NCI-H1694 treated with DMSO at 0.1 percent for 48 hours (cell line): ENCODE measurements around the gene ITIH3.
A peak's percentile ranks its signal among the peaks of the same experiment; 100 is the strongest.

Source experiments
- DNase-seq: peaks from one replicate; lab custom pipeline; 2025; lab: John Stamatoyannopoulos, UW

The ITIH3 gene

DNA sequence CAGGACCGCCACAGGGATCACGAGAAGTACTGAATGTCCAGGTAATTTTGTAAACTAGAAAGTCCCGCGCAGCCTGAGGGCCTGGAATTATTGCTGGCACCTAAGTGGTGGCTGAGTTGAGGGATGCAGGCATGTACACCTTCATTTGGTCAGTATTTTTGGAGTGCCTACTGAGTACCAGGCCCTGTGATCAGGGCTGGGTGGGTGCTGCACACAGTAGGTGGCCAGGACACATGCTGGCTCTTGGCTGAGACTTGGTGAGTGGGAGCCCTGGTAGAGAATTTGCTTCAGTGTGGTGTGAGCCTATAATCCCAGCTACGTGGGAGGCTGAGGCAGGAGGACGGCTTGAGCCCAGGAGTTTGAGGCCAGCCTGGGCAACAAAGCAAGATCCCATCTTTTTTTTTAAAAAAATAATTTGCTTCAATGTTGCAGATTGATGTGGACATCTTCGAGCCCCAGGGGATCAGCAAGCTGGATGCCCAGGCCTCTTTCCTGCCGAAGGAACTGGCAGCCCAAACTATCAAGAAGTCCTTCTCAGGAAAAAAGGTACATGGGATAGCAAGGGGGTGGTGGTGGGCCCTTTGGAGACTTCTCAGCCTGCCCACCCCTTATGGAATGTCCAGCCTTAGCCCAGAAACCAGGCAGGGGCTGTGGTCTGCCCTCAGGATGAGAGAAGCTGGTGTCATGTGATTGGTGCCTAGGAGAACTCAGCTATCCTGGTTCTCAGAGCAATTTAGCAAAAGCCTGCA, 14.6 kb upstream of the ITIH3 start:
- DNase-seq: no peak

DNA sequence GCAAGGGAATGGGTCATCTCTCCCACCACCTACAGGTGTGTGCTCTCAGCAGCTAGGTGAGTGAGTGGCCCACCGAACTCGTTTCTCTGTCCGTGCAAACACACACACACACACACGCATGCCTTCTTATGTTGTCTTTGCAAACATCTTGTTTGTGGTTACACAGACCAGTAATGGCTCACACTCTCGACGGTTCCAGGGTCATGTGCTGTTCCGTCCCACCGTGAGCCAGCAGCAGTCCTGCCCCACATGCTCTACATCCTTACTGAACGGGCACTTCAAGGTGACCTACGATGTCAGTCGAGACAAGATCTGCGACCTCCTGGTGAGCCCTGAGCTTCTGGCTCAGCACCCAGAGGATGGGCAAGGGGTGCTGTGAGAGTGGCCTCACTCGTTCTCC, 12.9 kb upstream of the ITIH3 start:
- no peak for DNase-seq

DNA sequence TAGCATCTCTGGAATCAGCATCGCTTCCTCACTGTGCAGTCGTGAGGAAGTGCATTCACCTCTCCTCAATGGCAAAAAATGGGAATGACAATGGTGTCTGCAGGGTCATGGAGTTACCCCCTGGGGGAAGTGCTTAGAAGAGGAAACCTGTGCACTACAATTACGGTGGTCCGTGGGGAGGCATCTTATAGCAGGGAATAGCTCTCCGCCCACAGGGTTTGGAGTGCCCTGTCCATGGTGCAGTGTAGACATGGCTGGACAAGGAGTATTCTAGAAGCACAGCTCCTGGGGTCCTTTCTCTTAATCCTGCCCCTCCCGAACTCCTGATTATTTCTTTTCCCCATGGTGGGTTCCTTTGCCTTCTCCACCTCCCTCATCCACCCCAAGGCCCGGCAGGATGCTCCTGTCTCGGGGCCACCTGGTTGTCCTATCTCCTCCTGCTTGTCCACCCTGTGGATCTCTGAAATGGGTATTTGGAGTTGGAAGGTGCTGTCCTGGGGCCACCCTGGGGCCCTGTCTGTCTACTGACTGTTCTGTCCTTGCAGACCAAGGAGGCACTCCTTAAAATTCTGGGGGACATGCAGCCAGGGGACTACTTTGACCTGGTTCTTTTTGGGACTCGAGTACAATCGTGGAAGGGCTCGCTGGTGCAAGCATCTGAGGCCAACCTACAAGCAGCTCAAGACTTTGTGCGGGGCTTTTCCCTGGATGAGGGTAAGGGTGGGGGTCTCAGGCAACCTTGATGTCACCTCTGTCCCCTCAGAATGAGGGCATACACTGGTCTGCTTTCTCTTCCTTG, 12.0 kb upstream of the ITIH3 start:
- DNase-seq: no peak

DNA sequence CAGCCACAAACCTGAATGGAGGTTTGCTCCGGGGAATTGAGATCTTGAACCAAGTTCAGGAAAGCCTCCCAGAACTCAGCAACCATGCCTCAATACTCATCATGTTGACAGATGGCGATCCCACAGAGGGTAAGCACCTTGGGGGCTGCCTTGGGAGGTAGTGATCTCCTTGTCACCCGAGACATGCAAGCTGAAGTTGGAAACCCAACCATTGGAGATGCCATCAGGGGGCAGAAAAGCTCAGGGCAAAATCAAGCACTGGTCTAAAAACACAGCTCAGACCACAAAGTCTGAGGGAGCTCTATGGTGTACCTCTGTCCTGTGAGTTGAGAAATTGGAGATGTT, 11.4 kb upstream of the ITIH3 start:
- DNase-seq: no peak

DNA sequence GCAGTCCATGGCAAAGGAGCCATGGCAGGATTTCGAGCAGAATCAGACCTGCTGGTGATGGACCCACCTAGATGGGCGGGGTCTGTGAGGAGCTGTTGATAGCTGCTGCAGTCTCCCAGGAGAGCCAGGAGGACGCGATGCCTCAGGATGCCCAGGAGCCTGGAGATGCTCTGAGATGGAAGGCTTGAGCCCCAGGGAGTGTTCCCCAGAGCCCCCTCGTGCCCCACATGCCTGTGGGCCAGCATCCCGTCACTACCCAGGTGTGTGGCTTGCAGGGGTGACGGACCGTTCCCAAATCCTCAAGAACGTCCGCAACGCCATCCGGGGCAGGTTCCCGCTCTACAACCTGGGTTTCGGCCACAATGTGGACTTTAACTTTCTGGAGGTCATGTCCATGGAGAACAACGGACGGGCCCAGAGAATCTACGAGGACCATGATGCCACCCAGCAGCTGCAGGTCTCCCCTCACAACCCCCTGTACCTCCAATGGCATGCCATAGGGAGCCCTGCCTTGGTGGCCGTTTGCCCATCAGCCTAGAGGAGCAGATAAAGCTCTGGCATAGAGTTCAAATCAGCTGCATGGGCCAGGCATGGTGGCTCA, 10.5 kb upstream of the ITIH3 start:
- DNase-seq: no peak

DNA sequence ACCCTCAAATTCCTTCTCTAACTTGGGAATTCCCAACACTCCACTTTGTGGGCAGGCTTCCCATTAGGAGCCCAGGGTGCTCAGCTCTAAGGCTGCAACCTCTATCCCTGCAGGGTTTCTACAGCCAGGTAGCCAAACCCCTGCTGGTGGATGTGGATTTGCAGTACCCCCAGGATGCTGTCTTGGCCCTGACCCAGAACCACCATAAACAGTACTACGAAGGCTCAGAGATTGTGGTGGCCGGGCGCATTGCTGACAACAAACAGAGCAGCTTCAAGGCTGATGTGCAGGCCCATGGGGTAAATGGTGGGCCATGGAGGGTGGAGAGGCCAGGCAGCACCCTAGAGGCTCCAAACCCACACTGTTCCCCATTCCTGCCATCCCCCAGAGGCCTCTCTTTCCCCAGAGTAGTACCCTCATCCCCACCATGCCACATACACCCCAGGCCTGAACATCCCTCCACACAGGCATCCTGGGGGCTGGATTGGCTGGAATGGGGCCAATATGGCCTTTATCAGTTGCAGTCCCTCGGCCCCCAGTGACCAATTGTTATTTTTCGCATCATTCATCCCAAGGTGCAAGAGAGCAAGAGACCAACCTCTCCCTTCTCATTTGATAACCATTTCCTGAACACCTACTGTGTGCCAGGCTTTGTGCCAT, 9.5 kb upstream of the ITIH3 start:
- no peak for DNase-seq

DNA sequence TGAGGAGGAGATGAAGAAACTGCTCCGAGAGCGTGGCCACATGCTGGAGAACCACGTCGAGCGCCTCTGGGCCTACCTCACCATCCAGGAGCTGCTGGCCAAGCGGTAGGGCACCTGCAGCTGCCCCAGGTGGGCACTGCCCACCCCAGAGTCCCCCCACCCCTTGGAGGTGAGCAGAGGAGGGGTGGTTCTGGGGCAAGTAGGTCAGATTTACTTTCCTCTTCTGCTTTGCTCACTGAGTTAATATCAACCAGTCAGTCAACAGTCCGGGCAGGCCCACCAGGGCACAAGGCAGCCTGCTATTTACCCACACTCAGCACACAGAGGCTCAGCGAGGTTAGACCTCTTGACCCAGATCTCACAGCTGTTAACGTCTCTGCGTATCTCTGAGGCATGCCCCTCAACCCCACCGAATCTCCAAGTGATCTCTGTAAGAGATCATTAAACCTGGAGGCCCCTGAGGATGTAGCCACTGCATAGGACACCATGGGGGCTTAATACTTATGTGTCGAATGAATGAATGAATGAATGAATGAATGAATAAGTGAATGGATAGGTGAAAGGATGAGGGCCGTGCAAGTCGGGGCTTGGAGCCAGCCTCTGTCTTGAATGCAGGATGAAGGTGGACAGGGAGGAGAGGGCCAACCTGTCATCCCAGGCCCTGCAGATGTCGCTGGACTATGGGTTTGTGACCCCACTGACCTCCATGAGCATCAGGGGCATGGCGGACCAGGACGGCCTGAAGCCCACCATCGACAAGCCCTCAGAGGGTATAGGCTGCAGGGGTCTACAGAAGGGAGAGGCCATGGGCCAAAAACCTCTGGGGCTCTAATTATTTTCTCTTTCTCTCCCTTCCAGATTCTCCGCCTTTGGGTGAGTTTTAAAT, 8.0 kb upstream of the ITIH3 start:
- no peak for DNase-seq

DNA sequence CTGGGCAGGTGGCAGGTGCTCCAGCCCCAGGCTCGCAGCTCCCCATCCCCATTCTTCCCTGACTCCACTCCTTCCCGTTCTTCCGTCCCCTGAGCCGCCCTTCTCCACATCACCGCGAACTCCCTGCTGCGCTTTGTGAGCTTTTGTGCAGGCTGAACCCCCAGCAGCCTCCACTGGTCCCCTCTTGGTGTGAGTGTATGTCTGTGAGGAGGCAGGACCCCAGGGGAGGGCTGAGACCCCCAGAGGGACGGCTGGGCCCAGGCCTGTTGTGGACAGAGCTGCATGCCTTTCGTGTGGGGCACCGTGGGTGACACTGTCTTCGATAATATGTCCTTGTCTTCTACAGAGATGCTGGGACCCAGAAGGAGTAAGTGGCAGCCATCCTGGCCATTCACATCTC, 7.3 kb upstream of the ITIH3 start:
- DNase-seq: no peak

DNA sequence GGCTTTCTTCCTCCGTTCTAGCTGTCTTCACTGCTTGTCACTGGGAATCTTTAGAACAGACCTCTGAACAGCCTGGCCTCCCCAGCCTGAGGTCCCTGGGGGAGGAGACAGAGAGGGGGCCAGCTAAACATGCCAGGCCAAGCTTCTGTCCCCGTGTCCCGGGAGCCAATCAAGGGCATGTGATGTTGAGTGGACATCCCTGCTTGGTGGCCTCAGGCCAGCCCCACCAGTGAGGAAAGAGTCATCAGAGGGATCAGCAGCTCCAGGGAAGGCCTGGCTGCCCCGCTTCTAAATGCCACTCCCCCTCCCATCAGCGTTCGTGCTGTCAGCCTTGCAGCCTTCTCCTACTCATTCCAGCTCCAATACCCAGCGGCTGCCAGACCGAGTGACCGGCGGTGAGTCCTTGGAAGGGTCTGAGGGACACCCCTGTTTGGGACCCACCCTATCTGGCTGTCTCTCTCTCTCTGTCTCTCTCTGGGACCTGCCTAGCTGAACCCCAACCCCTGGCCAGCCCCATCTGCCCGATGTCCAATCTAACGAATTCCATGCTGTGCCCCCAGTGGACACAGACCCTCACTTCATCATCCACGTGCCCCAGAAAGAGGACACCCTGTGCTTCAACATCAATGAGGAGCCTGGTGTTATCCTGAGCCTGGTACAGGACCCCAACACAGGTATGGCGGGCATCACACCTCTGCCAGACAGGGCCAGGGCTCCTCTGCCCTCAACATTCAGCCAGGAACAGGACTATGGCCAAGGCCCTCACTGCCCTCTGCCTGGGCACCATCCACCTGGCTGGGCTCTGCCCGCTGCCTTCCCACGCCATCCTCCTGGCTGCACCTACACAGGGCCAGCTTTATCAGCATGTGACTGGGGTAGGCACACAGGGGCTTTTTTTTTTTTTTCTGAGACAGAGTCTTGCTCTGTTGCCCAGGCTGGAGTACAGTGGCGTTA, 6.6 kb upstream of the ITIH3 start:
- DNase-seq: no peak

DNA sequence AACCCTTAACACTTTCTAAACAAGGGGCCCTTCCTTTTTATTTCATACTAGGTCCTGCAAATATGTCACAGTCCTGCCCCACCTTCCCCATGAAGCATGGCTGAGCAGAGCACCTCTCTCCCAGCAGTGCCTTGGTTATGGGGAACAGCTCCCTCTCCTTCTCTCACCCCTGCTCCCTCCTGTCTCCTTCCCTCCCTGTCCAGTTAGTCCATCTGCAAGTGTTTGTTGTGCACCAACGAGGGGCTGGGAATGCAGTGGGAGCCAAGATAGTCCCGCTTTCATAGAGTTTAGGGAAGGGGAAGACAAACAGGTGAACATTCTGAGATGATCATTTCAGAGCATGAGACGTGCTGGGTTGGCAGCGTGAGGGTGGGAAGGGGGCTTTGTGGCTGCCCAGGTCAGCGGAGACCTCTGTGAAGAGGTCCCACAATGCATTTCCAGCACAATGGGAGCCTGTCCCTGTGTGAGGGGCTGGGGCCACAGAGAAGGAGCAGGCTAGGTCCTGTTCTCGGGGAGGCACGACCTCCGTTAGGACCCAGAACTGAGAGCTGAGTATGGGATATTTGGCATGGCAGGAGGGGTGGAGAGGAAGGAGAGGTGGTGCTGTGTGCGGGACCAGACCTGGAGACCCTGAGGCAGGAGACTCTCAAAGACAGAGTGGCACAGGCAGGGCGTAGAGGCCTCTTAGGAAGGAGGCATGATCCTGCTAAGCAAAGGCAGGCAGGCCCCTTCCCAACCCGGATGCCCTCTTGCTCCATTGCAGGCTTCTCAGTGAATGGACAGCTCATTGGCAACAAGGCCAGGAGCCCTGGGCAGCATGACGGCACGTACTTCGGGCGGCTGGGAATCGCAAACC, 5.5 kb upstream of the ITIH3 start:
- no peak for DNase-seq

DNA sequence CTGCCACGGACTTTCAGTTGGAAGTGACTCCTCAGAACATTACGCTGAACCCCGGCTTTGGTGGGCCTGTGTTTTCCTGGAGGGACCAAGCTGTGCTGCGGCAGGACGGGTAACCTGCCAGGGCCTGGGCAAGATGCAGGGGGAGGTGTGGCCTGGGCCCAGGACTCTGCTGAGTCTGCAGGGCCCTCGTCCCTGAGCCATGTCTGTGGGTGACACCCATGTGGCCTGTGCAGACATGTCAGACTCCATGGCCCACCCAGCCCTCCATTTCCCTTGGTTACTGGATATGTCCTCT, 4.9 kb upstream of the ITIH3 start:
- no peak for DNase-seq

DNA sequence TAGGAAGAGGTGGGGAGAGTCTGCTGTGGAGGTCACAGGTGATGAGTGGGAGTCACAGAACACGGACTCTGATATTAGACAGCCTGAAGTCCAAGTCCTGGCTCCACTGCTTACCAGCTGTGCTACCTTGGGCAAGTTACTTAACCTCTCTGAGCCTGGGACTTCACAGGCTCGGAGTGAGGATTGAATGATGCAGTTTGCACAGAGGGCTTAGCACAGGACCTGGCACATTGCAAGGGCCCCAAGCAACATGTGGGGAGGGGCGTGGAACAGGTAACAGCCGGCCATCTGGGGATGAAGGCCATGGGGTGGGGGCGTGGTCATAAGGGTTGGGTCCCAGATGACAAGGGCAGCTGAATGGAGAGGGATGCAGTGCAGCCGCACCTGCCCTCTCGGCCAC, 4.3 kb upstream of the ITIH3 start:
- DNase-seq: no peak

DNA sequence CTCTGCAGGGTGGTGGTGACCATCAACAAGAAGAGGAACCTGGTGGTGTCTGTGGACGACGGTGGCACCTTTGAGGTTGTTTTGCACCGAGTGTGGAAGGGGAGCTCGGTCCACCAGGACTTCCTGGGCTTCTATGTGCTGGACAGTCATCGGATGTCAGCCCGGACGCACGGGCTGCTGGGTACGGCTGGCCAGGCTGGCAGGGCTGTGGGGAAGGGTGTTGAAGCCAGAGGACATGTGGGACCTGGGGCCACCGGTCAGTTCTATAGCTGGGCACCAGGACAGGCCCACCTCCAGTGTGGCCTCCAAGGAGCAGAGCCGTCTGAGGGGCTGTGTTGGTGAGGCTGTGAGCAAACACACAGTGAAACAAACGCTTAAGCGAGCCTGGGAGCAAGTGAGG, 3.9 kb upstream of the ITIH3 start:
- no peak for DNase-seq

DNA sequence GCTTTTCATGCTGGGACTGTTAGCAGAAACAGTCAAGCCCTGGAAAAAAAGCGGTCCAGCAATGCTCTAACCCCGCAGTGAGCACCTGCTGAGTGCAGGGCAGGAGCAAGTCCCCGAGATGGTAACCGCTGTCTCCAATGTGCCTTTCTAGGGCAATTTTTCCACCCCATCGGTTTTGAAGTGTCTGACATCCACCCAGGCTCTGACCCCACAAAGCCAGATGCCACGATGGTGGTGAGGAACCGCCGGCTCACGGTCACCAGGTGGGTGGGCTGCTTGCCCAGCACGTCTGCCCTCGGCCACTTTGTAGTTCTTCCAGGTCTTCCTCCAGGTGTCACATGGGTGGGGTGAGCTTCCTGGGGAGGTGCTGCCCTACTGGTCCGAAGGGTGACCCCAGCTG, 3.2 kb upstream of the ITIH3 start:
- no peak for DNase-seq

DNA sequence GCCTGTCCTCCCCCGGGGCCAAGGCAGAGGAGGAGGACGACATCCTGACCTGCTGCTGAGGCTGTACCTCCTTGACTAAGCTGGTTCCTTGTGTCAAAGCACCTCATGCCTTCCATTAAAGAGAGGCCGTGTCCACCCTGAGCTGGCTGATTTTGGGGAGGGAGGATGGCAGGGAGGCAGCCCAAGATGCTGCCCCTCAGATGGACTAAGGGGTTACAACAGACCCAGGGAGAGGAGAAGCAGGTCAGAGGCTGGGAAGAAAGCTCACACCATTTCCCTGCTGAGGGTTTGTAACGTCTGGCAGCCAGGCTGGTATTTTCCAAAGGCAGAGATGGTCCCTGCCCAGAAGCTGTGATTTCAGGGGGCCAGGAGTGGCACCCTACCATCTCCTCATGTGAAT, 2.7 kb upstream of the ITIH3 start:
- DNase-seq: no peak

DNA sequence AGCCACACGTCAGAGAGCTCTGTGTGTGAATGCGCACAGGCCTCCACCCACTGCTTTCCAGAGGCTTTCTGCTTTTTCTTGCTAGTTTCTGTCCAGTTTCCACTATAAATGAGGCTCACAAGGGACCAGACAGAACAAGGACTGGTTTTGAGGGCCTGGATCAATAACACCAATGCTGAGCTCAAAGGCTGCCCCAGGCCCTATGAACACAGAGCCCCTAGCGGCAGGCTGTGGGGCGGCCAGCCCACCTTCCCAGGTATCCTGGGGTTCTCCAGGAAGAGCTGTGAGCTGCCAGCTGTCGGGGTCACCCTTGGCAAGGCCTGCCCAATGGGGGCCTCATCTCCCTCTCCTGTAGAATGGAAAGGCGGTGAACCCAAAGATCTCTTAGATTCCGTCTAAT, 2.2 kb upstream of the ITIH3 start:
- no peak for DNase-seq

DNA sequence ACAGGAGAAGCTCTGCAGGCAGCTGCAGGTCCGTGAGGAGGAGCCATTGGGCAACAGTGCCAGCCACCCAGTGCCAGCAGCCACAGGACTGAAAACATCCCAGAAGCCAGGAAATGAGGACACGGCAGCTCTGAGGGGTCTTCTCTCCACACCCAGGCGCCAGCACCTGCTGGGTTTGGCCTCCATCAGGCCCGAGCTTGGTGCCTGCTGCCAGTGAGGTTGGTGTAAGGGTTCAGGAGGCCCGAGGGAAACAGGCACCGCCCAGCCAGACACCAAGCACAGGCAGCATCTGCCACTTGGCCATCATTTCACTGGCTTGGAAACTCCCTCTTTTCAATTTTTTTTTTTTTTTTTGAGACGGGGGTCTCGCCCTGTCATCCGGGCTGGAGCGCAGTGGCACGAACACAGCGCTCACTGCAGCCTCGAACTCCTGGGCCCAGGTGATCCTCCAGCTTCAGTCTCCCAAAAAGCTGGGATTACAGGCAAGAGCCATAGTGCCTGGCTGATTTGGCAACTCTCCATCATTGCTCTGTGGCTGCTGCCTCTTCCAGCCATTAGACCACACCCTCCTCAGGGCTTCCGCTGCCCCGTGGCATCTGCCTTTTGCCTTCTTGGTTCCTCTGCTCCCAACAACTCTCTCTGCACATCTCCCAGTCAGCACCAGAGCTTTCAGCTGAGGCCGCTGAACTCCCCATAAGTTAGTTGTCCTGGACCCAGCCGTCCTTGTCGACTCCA, 1.5 kb upstream of the ITIH3 start:
- DNase-seq: peak; percentile 52

DNA sequence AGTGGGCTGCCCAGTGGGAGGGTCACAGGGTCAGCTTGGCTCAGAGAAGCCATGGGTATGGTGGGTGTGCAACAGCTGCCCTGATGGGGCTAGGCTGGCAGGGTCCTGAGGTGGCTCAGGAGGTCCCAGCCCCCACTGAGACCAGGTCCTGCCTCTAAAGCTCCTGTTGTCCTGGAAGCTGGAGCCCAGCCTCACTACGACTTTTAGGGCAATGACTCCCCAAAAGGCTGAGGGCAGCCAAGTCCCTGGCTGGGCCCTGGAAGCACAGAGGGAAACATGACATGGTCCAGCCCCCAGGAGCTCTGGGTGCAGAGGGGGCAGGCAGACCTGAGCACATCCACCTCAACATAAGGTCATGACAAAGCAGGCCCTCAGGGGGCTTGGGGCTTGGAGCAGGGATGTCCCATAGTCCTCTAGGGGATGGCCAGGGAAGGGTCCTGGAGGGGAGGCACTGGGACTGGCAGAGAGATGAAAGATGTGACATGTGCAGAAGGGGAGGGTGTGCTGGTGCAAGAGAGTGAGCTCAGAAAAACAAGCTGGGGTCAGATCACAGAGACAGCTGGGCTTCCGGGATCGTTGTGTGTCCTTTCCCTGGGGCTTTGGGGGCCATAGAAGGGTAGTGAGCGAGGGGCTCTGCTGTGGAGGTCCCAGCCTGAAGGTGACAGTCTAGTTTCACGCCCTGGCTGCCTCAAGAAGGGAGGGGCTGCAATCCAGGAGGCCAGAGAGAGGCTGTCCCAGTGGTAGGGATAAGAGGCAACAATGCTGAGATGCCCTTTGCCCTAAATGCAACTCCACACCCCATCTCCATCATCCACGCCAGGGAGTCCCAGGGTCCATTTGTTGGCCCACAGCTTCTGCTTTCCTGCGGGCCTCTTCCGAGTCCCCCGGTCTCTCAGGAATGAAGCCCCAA, 639 bp upstream of the ITIH3 start:
- no peak for DNase-seq
